ENCODE results near the gene CDKN2AIPNL.

CDKN2AIPNL gene

GRCh38 chr5:134420343-134420742, 8.7 kb upstream of the CDKN2AIPNL start:
- Histone ChIP-seq H3K9me3 (ENCODE audit: control insufficient read depth, insufficient read depth, low read depth, low read length) (no peaks in the 10 kb centered on the region), H3K36me3 (ENCODE audit: control insufficient read depth in 2 of 2, insufficient read depth in 1 of 2, low read length in 2 of 2) (no peaks in the 10 kb centered on the region), H3K4me3 (ENCODE audit: low read depth, low read length) (no peak overlapping the region), H3K4me1 (ENCODE audit: control insufficient read depth, insufficient read depth, low read length) (no peaks in the 10 kb centered on the region), H3K27ac (ENCODE audit: extremely low read depth, low read depth, low read length) (no peak overlapping the region)
- ChIA-PET POLR2A (no interaction called here), CTCF (no interaction called here)
- TF ChIP-seq PRDM1 (tag by site-specific recombination; IDR thresholded peaks at IDR 0.05) (peak; percentile 35; the same call in 1 of the 2 replicates), ZNF140 (tag by site-specific recombination; IDR thresholded peaks at IDR 0.05) (no peak)

GRCh38 chr5:134418958-134419357, 7.3 kb upstream of the CDKN2AIPNL start:
- TF ChIP-seq ZNF248 (tag by site-specific recombination; IDR thresholded peaks at IDR 0.05) (peak; percentile 97), SETDB1 (IDR thresholded peaks at IDR 0.05; ENCODE audit: insufficient read length, low read length) (peak; percentile 31), ZNF473 (tag by site-specific recombination; IDR thresholded peaks at IDR 0.05) (no peak)
- Histone ChIP-seq H3K9me3 (ENCODE audit: control insufficient read depth, insufficient read depth, low read depth, low read length) (no peaks in the 10 kb centered on the region), H3K4me1 (ENCODE audit: control insufficient read depth, insufficient read depth, low read length) (no peaks in the 10 kb centered on the region), H3K36me3 (ENCODE audit: control insufficient read depth in 2 of 2, insufficient read depth in 1 of 2, low read length in 2 of 2) (no peaks in the 10 kb centered on the region), H3K27ac (ENCODE audit: extremely low read depth, low read depth, low read length) (no peak overlapping the region), H3K4me3 (ENCODE audit: low read depth, low read length) (no peak overlapping the region)
- ChIA-PET POLR2A (interaction anchor here (0.6 kb wide), 1 partner anchor 64 kb away, joined by 4 read pairs; no protein-coding TSS in a partner anchor), CTCF (no interaction called here)

- ChIA-PET POLR2A (no interaction called here), CTCF (interaction anchor here (0.7 to 1.0 kb wide), 3 partner anchors 15 to 161 kb away, joined by 4 to 5 read pairs (median 4); no protein-coding TSS in a partner anchor)
- Histone ChIP-seq H3K9me3 (ENCODE audit: control insufficient read depth, insufficient read depth, low read depth, low read length) (no peaks in the 10 kb centered on the region), H3K36me3 (ENCODE audit: control insufficient read depth in 2 of 2, insufficient read depth in 1 of 2, low read length in 2 of 2) (no peaks in the 10 kb centered on the region), H3K4me3 (ENCODE audit: low read depth, low read length) (no peak overlapping the region), H3K4me1 (ENCODE audit: control insufficient read depth, insufficient read depth, low read length) (no peaks in the 10 kb centered on the region), H3K27ac (ENCODE audit: extremely low read depth, low read depth, low read length) (no peak overlapping the region)
- peak; percentile 67; the same call in 1 of the 2 replicates for TF ChIP-seq ZNF664 (tag by site-specific recombination; IDR thresholded peaks at IDR 0.05)
- no peak for TF ChIP-seq ZNF561 (tag by site-specific recombination; IDR thresholded peaks at IDR 0.05; ENCODE audit: borderline replicate concordance)
Observed at GRCh38 chr5:134417707-134418106, 6.0 kb upstream of the CDKN2AIPNL start.

GRCh38 chr5:134413046-134413445, 1.4 kb upstream of the CDKN2AIPNL start:
- ChIA-PET POLR2A (no interaction called here), CTCF (interaction anchor here (0.8 to 1.3 kb wide), 3 partner anchors 114 to 173 kb away, joined by 3 read pairs; no protein-coding TSS in a partner anchor)
- Histone ChIP-seq H3K27ac (ENCODE audit: extremely low read depth, low read depth, low read length) (no peak overlapping the region), H3K9me3 (ENCODE audit: control insufficient read depth, insufficient read depth, low read depth, low read length) (no peaks in the 10 kb centered on the region), H3K36me3 (ENCODE audit: control insufficient read depth in 2 of 2, insufficient read depth in 1 of 2, low read length in 2 of 2) (peaks cover 4 to 16% of the 10 kb centered on the region in 2 experiments; a peak in 2 of 3 replicates), H3K4me1 (ENCODE audit: control insufficient read depth, insufficient read depth, low read length) (peaks cover 10% of the 10 kb centered on the region), H3K4me3 (ENCODE audit: low read depth, low read length) (no peak overlapping the region)
- TF ChIP-seq HOXC10 (CRISPR knock-in tag; IDR thresholded peaks at IDR 0.05) (no peak), SCRT2 (tag by site-specific recombination; IDR thresholded peaks at IDR 0.05) (no peak), ZNF324 (tag by site-specific recombination; IDR thresholded peaks at IDR 0.05) (no peak), HOXD13 (CRISPR knock-in tag; IDR thresholded peaks at IDR 0.05; ENCODE audit: borderline replicate concordance) (no peak)

- Histone ChIP-seq H3K4me1 (ENCODE audit: control insufficient read depth, insufficient read depth, low read length) (peaks cover 10% of the 10 kb centered on the region), H3K27ac (ENCODE audit: extremely low read depth, low read depth, low read length) (peak overlapping the region; percentile 63; the same call in 1 of the 2 replicates), H3K36me3 (ENCODE audit: control insufficient read depth in 2 of 2, insufficient read depth in 1 of 2, low read length in 2 of 2) (peaks cover 20 to 28% of the 10 kb centered on the region in 2 experiments), H3K9me3 (ENCODE audit: control insufficient read depth, insufficient read depth, low read depth, low read length) (no peaks in the 10 kb centered on the region), H3K4me3 (ENCODE audit: low read depth, low read length) (peak overlapping the region; percentile 91)
- TF ChIP-seq REPIN1 (tag by site-specific recombination; IDR thresholded peaks at IDR 0.05; ENCODE audit: low read depth) (no peak), IKZF3 (tag by site-specific recombination; IDR thresholded peaks at IDR 0.05) (peak; percentile 49; the same call in 1 of the 2 replicates), ZNF623 (tag by site-specific recombination; IDR thresholded peaks at IDR 0.05) (no peak), ZBTB48 (tag by site-specific recombination; IDR thresholded peaks at IDR 0.05) (no peak), ZFP69B (tag by site-specific recombination; IDR thresholded peaks at IDR 0.05) (no peak), ELK4 (IDR thresholded peaks at IDR 0.05; ENCODE audit: borderline replicate concordance, low read depth, low read length) (no peak), GLIS2 (tag by site-specific recombination; IDR thresholded peaks at IDR 0.05) (0 out of 2 replicates have a peak, but pooled peaks have one; percentile 10)
- POLR2A ChIA-PET, result interaction anchor here (0.6 to 2.3 kb wide), 15 partner anchors 15 to 355 kb away, joined by 3 to 27 read pairs (median 4); partner anchors contain the start of genes JADE2 and UBE2B
- CTCF ChIA-PET, result interaction anchor here (0.6 to 2.3 kb wide), 26 partner anchors 8 to 220 kb away, joined by 3 to 17 read pairs (median 4); partner anchors contain the start of gene UBE2B
Observed at GRCh38 chr5:134411228-134411545, 494 bp downstream of the CDKN2AIPNL start.

Measured in HEK293 (cell line).